ENCODE measurements around the gene ZP4. TPM values are rescaled to one million over a fixed set of nuclear protein-coding genes. Genes with fewer than 3 reads are reported as not detected.

The ZP4 gene
- total and polyA plus RNA-seq, 2 of the 8 experiments (the other 6 are each of a cell fraction or from before 2014, with no cell fraction given), result not detected

- Histone ChIP-seq H3K23ac (ENCODE audit: insufficient read length) (no peak overlapping the region), H3K4ac (replicated peaks; ENCODE audit: insufficient read length, low read depth, low read length) (no peak overlapping the region), H2BK12ac (ENCODE audit: low read depth, low read length) (no peak overlapping the region), H4K20me1 (replicated peaks in 1 of 2; ENCODE audit: control insufficient read depth in 1 of 2, insufficient read depth in 2 of 2, low read length in 2 of 2) (no peaks in the 10 kb centered on the region), H3K27ac (ENCODE audit: low read depth, low read length) (no peak overlapping the region), H4K5ac (ENCODE audit: insufficient read length, low read depth, low read length) (no peak overlapping the region), H2AK5ac (ENCODE audit: low read depth, low read length) (no peak overlapping the region), H3K56ac (replicated peaks; ENCODE audit: insufficient read length, low read depth, low read length) (no peak overlapping the region), H2BK5ac (ENCODE audit: low read depth, low read length) (no peak overlapping the region), H2BK120ac (replicated peaks; ENCODE audit: low read depth, low read length) (no peak overlapping the region), H3K79me1 (ENCODE audit: low read depth, low read length) (no peaks in the 10 kb centered on the region), H3K14ac (ENCODE audit: insufficient read length) (no peak overlapping the region), H4K8ac (ENCODE audit: extremely low read depth, insufficient read depth, low read length) (no peak overlapping the region), H3K27me3 (replicated peaks in 1 of 4; ENCODE audit: control insufficient read depth in 3 of 4, extremely low read depth in 1 of 4, insufficient read depth in 3 of 4, low read length in 3 of 4) (no peaks in the 10 kb centered on the region), H3K4me2 (ENCODE audit: insufficient read depth in 1 of 2, low read depth in 2 of 2, low read length in 2 of 2) (no peak overlapping the region), H3K9me3 (ENCODE audit: insufficient read depth in 2 of 2, low read depth in 1 of 2, low read length in 1 of 2) (no peaks in the 10 kb centered on the region), H3K4me3 (ENCODE audit: extremely low read depth in 1 of 4, insufficient read depth in 2 of 4, low read depth in 3 of 4, low read length in 4 of 4) (no peak overlapping the region), H2BK20ac (ENCODE audit: low read length) (no peak overlapping the region), H2BK15ac (ENCODE audit: low read length) (no peak overlapping the region), H3K4me1 (replicated peaks in 1 of 4; ENCODE audit: control insufficient read depth in 3 of 4, insufficient read depth in 4 of 4, low read length in 3 of 4) (no peaks in the 10 kb centered on the region), H2AFZ (ENCODE audit: low read length) (no peak overlapping the region), H3K36me3 (ENCODE audit: control insufficient read depth in 2 of 4, insufficient read depth in 4 of 4, low read length in 3 of 4) (no peaks in the 10 kb centered on the region), H3K18ac (ENCODE audit: extremely low read depth, low read length) (no peak overlapping the region), H3K79me2 (ENCODE audit: control insufficient read depth in 1 of 2, insufficient read depth in 2 of 2, low read length in 2 of 2) (no peaks in the 10 kb centered on the region), H3K9ac (replicated peaks in 1 of 4; ENCODE audit: extremely low read depth in 1 of 4, low read depth in 3 of 4, low read length in 3 of 4) (no peak overlapping the region), H4K91ac (replicated peaks; ENCODE audit: insufficient read length, low read length) (no peak overlapping the region), H3K23me2 (ENCODE audit: low read depth, low read length) (no peaks in the 10 kb centered on the region)
- POLR2A ChIA-PET (ENCODE audit: partially characterized antibody), result no interaction called here
- DNase-seq (ENCODE audit: low read depth in 1 of 2, low spot score in 2 of 2) (no peak), FAIRE-seq (no peak)
- CTCF ChIA-PET (ENCODE audit: partially characterized antibody), result no interaction called here
- no peak for TF ChIP-seq POU5F1 (IDR thresholded peaks at IDR 0.05; ENCODE audit: low read depth, low read length)
- no peak for TF ChIP-seq KDM1A (IDR thresholded peaks at IDR 0.05; ENCODE audit: borderline replicate concordance, low read length)
- no peak for TF ChIP-seq KDM5A (IDR thresholded peaks at IDR 0.05; ENCODE audit: low read length)
Observed at GRCh38 chr1:237921306-237921705, 30.6 kb upstream of the ZP4 start.
